Aorta (tissue), 5 donors: ENCODE results near the gene PGR. TPM values are rescaled to one million over a fixed set of nuclear protein-coding genes. Genes with fewer than 3 reads are reported as not detected.

ENCODE experiments used
- ATAC-seq: fragments of 200-7000 bp; cut with Tn5 transposase; one replicate; pipeline ENCODE4 v1.9.1; 2022; ENCODE audit warnings: moderate library complexity; ENCODE audit not compliant: low FRiP score
- DNase-seq, 2 donors: peaks; one replicate each; pipeline ENCODE4 v3.0.0-alpha.2; 2020
- H3K27ac ChIP-seq, 2 donors: one replicate each; pipeline ENCODE4 v1.5.1; 2013; ENCODE audit warnings: low read length in 2 of 2, mild to moderate bottlenecking in 2 of 2, moderate library complexity in 2 of 2, control low read depth in 1 of 2, inconsistent platforms in 1 of 2, low read depth in 1 of 2
- H3K27me3 ChIP-seq, 2 donors: one replicate each; pipeline ENCODE4 v1.6.1; 2013; ENCODE audit warnings: control low read depth in 1 of 2, low read length in 1 of 2, mild to moderate bottlenecking in 1 of 2, moderate library complexity in 1 of 2; ENCODE audit not compliant: insufficient read depth in 2 of 2, control insufficient read depth in 1 of 2
- H3K36me3 ChIP-seq, 2 donors: one replicate each; pipeline ENCODE4 v1.6.1; 2013; ENCODE audit warnings: control low read depth in 1 of 2, low read length in 1 of 2, mild to moderate bottlenecking in 1 of 2; ENCODE audit not compliant: insufficient read depth in 2 of 2, control insufficient read depth in 1 of 2
- H3K4me1 ChIP-seq, 2 donors: one replicate each; pipeline ENCODE4 v1.6.1; 2013; ENCODE audit warnings: low read length in 2 of 2, control low read depth in 1 of 2, mild to moderate bottlenecking in 1 of 2, moderate library complexity in 1 of 2; ENCODE audit not compliant: insufficient read depth in 2 of 2, control insufficient read depth in 1 of 2
- H3K4me3 ChIP-seq, 2 donors: one replicate each; pipeline ENCODE4 v1.5.1; 2013; ENCODE audit warnings: low read length in 2 of 2, control low read depth in 1 of 2, mild to moderate bottlenecking in 1 of 2
- H3K9me3 ChIP-seq: one replicate; pipeline ENCODE4 v1.6.1; 2013; ENCODE audit warnings: mild to moderate bottlenecking, low read length; ENCODE audit not compliant: control insufficient read depth
- WGBS, 2 donors: extraction: QIAGEN DNeasy Blood & Tissue Kit; methylation state at CpG; one replicate each; pipeline ENCODE4 v1.1.7; 2013; 5-methylcytosine and 5-hydroxymethylcytosine counted together
- intact Hi-C, 2 donors: fragments of 100-400 bp; cut with DNase I; formaldehyde crosslinking; loops; one replicate each; pipeline versions ENCODE4 v1.14.2 to v1.15.0; 2022
- polyA plus RNA-seq, 2 donors: library from polyadenylated mRNA; stranded (reverse); fragments of 200-250 nt; gene quantifications; one replicate each; pipeline ENCODE4 v1.2.3, GENCODE V29; 2013
- total RNA-seq, 2 donors: library from RNA; stranded (reverse); fragmentation: NEBNext Ultra II Directional; extraction: Animal tissue kit (Norgen Biotek cat#: 25700); gene quantifications; one replicate each; pipeline ENCODE4 v1.2.1, GENCODE V29; 2021
- donor health status: healthy with polysubstance abuse.
- donor health status: Bipolar disorder and iron deficiency.
- donor health status: DM: no; HTN: no; CAD: no.
- donor health status: DM: no; HTN: no; CAD: no.
- donor health status: DM: yes; HTN: yes; CAD: no.

PGR gene
- total and polyA plus RNA-seq, 4 donors = 3.1 to 16.7 (median 9.6) TPM

DNA sequence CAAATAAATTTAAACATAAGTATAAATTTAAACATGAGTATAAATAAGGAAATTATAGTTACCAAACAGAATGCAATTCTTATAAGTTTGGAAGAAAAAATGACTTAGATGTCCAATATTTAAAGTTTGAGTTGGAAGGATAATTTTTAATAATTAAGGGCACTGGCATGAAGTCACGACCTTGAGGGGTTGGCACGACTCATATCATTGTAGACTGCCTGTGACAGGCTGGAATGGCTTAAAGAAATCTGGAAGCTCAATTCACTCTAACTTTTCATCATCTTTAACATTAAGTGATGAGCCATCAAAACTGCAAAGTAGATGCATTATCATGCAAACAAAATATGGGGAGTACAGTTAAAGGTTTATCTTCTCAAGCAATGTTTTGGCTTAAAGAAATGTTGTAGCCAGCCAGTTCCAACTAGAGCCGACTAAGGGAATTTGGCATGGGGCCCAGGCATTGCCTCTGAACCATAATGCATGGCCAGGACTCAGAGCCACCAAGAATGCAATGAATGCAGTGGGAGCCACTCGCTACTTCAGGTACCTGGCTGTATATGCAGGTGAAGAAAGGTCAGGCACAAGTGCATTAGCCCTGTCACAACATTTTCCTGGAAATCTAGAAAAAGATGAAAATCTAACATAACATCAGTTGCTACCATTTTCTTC lies 33.4 kb downstream of the PGR start:
- no peaks in the 10 kb centered on the region for H3K9me3 ChIP-seq
- no peaks in the 10 kb centered on the region for H3K27me3 ChIP-seq
- no peak overlapping the region for H3K27ac ChIP-seq
- 1 to 7% methylated on average over 4 of the region's 4 CpGs for WGBS, 2 donors
- peaks cover 2 to 19% of the 10 kb centered on the region in 2 donors for H3K4me1 ChIP-seq
- DNase-seq (peak; percentile 59 to 74), ATAC-seq (peak; percentile 48)
- intact Hi-C loops = no loop called here
- no peak overlapping the region for H3K4me3 ChIP-seq
- H3K36me3 ChIP-seq = no peaks in the 10 kb centered on the region

DNA sequence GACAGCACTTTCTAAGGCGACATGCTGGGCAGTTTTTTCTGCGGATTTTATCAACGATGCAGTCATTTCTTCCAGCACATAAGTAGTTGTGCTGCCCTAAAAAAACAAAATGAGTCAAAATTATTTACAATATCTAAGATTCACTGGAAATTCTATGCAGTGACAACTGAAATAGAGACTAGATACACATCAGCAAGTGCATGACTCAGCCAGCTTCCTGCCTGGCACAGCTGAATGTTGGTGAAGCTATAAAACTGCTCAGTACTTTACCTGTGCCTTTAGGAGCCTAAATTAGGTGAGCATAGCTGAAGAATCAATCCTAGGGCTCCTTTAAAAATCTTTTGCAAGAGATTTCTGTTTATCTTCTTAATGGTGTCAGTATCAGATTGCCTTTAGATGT lies 37.8 kb downstream of the PGR start:
- Histone ChIP-seq H3K27me3 (no peaks in the 10 kb centered on the region), H3K36me3 (no peaks in the 10 kb centered on the region), H3K4me3 (no peak overlapping the region), H3K4me1 (peaks cover 2 to 6% of the 10 kb centered on the region in 2 donors), H3K27ac (no peak overlapping the region), H3K9me3 (no peaks in the 10 kb centered on the region)
- 43 to 62% methylated on average over 3 of the region's 3 CpGs for WGBS, 2 donors
- intact Hi-C loops = no loop called here
- no peak for DNase-seq
- no peak for ATAC-seq

DNA sequence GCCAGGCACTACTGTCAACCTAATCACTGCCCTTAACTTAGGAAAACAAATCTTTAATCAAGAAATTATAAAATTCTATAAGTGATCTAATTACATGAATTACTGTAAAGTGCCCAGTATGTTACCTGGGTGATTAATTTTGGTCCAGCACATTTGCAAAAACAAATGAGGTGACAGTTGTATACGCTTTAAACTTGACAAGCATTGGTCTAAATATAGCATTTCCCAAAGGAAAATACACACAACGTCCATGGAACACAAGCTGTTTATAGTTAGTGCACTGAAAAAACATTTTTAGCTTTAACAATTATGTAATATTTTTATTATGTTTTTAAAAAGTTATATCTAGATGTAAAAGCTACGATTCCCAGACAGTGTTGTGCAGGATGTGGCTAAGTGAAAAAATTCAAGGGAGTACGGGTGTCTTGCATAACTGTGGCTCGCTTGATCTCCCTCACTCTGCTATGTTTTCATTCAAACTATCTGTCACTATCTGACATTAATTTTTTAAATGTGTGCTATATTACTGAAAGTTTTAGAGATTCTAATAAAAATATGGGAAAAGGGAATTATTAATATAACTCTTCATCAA lies 38.8 kb downstream of the PGR start:
- peaks cover 2 to 3% of the 10 kb centered on the region in 2 donors for H3K4me1 ChIP-seq
- no peak overlapping the region for H3K27ac ChIP-seq
- intact Hi-C loops = no loop called here
- no peak overlapping the region for H3K4me3 ChIP-seq
- ATAC-seq (no peak), DNase-seq (no peak)
- no peaks in the 10 kb centered on the region for H3K27me3 ChIP-seq
- no peaks in the 10 kb centered on the region for H3K9me3 ChIP-seq
- H3K36me3 ChIP-seq = no peaks in the 10 kb centered on the region
- 14% methylated on average over 5 of the region's 5 CpGs for WGBS, 2 donors

DNA sequence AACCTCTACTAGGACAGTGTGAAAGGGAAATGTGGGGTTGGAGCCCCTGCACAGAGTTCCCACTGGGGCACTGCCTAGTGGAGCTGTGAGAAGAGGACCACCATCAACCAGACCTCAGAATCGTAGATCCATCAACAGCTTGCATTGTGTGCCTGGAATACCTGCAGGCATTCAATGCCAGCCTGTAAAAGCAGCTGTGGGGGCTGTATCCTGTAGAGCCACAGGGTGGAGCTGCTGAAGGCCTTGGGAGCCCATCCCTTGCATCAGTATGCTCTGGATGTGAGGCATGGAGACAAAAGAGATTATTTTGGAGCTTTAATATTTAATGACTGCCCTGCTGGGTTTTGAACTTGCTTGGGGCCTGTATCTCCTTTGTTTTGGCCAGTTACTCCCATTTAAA lies 46.3 kb downstream of the PGR start:
- ATAC-seq (no peak), DNase-seq (no peak)
- peaks cover 0 to 2% of the 10 kb centered on the region in 2 donors for H3K4me1 ChIP-seq
- no peak overlapping the region for H3K27ac ChIP-seq
- intact Hi-C loops = no loop called here
- H3K27me3 ChIP-seq = no peaks in the 10 kb centered on the region
- 97 to 100% methylated on average over 1 of the region's 1 CpG for WGBS, 2 donors
- no peaks in the 10 kb centered on the region for H3K9me3 ChIP-seq
- no peaks in the 10 kb centered on the region for H3K36me3 ChIP-seq
- no peak overlapping the region for H3K4me3 ChIP-seq

DNA sequence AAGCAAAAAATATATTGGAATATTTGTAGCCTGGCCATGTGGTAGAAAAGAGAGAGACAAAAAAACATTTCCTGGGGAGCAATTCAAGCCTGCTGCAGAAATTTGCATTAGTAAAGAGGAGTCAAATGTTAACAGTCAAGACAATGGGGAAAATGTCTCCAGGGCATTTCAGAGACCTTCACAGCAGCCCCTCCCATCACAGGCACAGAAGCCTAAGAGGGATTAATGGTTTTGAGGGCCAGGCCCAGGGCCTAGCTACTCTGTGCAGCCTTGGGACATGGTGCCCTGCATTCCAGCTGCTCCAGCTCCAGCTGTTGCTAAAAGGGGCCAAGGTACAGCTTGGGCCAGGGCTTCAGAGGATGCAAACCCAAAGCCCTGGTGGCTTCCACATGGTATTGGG lies 46.8 kb downstream of the PGR start:
- H3K27me3 ChIP-seq = no peaks in the 10 kb centered on the region
- DNase-seq (no peak), ATAC-seq (no peak)
- no peaks in the 10 kb centered on the region for H3K9me3 ChIP-seq
- peaks cover 2 to 3% of the 10 kb centered on the region in 2 donors for H3K4me1 ChIP-seq
- no peak overlapping the region for H3K27ac ChIP-seq
- intact Hi-C loops = no loop called here
- H3K36me3 ChIP-seq = no peaks in the 10 kb centered on the region
- H3K4me3 ChIP-seq = no peak overlapping the region

DNA sequence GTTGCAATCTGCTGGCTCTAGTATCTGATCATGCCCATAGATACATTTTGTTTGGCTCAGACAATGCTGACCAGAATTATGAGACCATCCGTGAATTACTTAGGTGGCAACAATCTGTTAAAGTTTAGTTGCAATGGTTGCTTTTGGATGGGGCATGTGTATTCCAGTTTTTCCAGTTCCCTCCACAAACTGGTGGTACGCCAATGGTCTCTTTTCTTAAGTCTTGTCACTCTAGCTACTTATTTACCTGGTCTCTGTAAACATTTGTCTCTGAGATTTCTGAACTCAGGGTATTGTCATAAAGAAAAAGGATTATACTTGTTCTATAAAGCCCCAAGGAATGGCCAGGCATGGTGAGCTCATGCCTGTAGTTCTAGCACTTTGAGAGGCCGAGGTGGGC lies 65.9 kb downstream of the PGR start:
- WGBS, 2 donors = 83 to 88% methylated on average over 3 of the region's 3 CpGs
- no peak for ATAC-seq

DNA sequence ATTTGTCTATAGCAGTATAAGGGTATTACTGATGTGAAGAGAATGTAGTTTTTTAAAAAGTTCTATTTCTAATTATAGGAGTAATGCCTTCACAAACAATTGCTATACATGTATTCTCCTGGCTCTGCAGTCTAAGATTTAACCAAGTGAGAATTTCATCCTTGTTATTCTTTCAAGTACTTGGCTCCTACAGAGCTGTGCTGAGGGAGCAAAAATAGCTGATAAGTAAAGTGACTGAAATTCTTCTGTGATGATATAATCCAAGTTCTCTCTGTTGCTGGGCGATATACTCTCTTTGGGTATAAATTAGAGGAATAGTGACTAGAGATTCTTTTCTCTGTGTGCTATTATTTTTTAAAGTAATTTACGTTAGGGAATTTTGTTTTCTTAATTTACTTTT lies 68.0 kb downstream of the PGR start:
- DNase-seq (no peak), ATAC-seq (peak; percentile 74)
- Histone ChIP-seq H3K4me3 (no peak overlapping the region), H3K27ac (no peak overlapping the region), H3K36me3 (no peaks in the 10 kb centered on the region), H3K27me3 (no peaks in the 10 kb centered on the region), H3K9me3 (no peaks in the 10 kb centered on the region), H3K4me1 (peaks cover 5 to 16% of the 10 kb centered on the region in 2 donors)
- intact Hi-C loops = no loop called here
- WGBS, 2 donors = 2 to 7% methylated on average over 2 of the region's 2 CpGs

More for the DNA sequence above, 65.9 kb downstream of the PGR start:
- no peaks in the 10 kb centered on the region for H3K9me3 ChIP-seq
- no peaks in the 10 kb centered on the region for H3K27me3 ChIP-seq
- H3K36me3 ChIP-seq = no peaks in the 10 kb centered on the region
- peaks cover 5 to 11% of the 10 kb centered on the region in 2 donors for H3K4me1 ChIP-seq
- H3K27ac ChIP-seq = no peak overlapping the region
- intact Hi-C loops = no loop called here
- DNase-seq = no peak
- no peak overlapping the region for H3K4me3 ChIP-seq

DNA sequence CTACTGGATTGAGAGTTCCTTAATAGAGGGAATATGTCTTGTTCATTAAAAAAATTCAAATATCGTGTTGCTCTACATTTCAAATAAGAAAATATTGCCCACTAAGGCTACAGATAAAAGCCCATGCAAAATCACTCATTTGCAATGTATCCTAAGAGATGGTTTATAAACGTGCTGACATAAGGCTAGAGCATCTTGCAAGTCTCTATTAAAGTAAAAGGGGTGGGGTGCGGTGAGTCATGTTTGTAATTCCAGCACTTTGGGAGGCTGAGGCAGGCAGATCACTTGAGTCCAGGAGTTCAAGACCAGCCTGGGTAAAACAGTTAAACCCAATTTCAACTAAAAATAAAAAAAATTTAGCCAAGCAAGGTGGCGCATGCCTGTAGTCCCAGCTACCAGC lies 70.3 kb downstream of the PGR start:
- Histone ChIP-seq H3K9me3 (no peaks in the 10 kb centered on the region), H3K4me3 (no peak overlapping the region), H3K36me3 (no peaks in the 10 kb centered on the region), H3K27me3 (no peaks in the 10 kb centered on the region), H3K4me1 (peaks cover 2 to 7% of the 10 kb centered on the region in 2 donors), H3K27ac (no peak overlapping the region)
- ATAC-seq = no peak
- DNase-seq = no peak
- intact Hi-C loops = no loop called here
- WGBS, 2 donors = 89 to 94% methylated on average over 4 of the region's 4 CpGs

DNA sequence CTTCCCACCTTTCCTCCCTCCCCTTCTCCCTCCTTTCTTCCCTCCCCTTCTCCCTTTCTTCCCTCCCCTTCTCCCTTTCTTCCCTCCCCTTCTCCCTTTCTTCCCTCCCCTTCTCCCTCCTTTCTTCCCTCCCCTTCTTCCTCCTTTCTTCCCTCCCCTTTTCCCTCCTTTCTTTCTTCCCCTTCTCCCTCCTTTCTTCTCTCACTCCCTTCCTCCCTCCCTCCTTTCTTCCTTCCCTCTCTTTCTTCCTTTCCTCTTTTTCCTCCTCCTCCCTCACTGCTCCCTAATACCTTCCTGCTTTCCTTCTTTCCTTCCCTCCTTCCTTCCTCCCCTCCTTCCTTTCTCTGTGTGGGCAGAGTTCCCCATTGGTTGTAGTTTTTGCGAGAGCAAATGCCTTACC lies 76.1 kb downstream of the PGR start:
- 94 to 100% methylated on average over 1 of the region's 1 CpG for WGBS, 2 donors
- no peak overlapping the region for H3K4me3 ChIP-seq
- peaks cover 0 to 5% of the 10 kb centered on the region in 2 donors for H3K4me1 ChIP-seq
- intact Hi-C loops = no loop called here
- no peak for DNase-seq
- no peaks in the 10 kb centered on the region for H3K9me3 ChIP-seq
- no peaks in the 10 kb centered on the region for H3K27me3 ChIP-seq
- no peak overlapping the region for H3K27ac ChIP-seq
- H3K36me3 ChIP-seq = no peaks in the 10 kb centered on the region
- ATAC-seq = no peak
